OCI-LY3 (cell line): ENCODE measurements around the gene PAK4.

ENCODE experiments used
- H2AFZ ChIP-seq: fragments of 200-600, 300-600 bp; shearing (Covaris generic); 2 replicates; pipeline ENCODE4 v1.6.0; 2014; ENCODE audit warnings: antibody characterized with exemption, low read depth, low read length
- H3K27ac ChIP-seq: fragments of 200-600, 300-600 bp; sonication (generic); 2 replicates; pipeline ENCODE4 v1.5.1; 2014; ENCODE audit warnings: mild to moderate bottlenecking, low read length, moderate library complexity, mixed read lengths
- H3K27me3 ChIP-seq: fragments of 200-600, 300-600 bp; sonication (generic); 2 replicates; pipeline ENCODE4 v1.6.1; 2014; ENCODE audit warnings: low read depth, low read length, mixed read lengths
- H3K36me3 ChIP-seq: fragments of 200-600, 300-600 bp; sonication (generic); replicated peaks from 2 replicates; pipeline ENCODE3; 2014; ENCODE audit warnings: low read depth, low read length, mixed read lengths
- H3K4me1 ChIP-seq: fragments of 300-600, 200-600 bp; sonication (generic); 2 replicates; pipeline ENCODE4 v1.6.1; 2014; ENCODE audit warnings: low read length, mixed read lengths
- H3K4me2 ChIP-seq: fragments of 200-600, 300-600 bp; sonication (generic); 2 replicates; pipeline ENCODE4 v1.6.1; 2014; ENCODE audit warnings: low read length, mixed read lengths
- H3K4me3 ChIP-seq: fragments of 300-600, 200-600 bp; sonication (generic); 2 replicates; pipeline ENCODE4 v1.5.1; 2014; ENCODE audit warnings: antibody characterized with exemption, mild to moderate bottlenecking, low read length, moderate library complexity
- H3K79me2 ChIP-seq: fragments of 300-600, 200-600 bp; shearing (Covaris generic); 2 replicates; pipeline ENCODE4 v1.6.1; 2014; ENCODE audit warnings: mild to moderate bottlenecking, low read length, mixed read lengths
- H3K9ac ChIP-seq: fragments of 300-600, 200-600 bp; shearing (Covaris generic); 2 replicates; pipeline ENCODE4 v1.6.0; 2014; ENCODE audit warnings: mild to moderate bottlenecking, low read length, moderate library complexity
- H3K9me3 ChIP-seq: fragments of 200-600, 300-600 bp; shearing (Covaris generic); 2 replicates; pipeline ENCODE4 v1.6.1; 2014; ENCODE audit warnings: low read length, mixed read lengths; ENCODE audit not compliant: insufficient read depth
- H4K20me1 ChIP-seq: fragments of 200-600, 300-600 bp; sonication (generic); 2 replicates; pipeline ENCODE4 v1.6.1; 2016; ENCODE audit warnings: low read length, mixed read lengths; ENCODE audit not compliant: insufficient read depth
- CTCF ChIP-seq: fragments of 200-600, 300-600 bp; sonication (generic); IDR thresholded peaks from 2 replicates; pipeline ENCODE4 v1.5.1; 2014; ENCODE audit warnings: antibody characterized with exemption, low read length, low read depth
- EZH2phosphoT487 ChIP-seq: fragments of 200-600 bp; shearing (Covaris generic); IDR thresholded peaks from 2 replicates; pipeline ENCODE4 v1.6.1; 2018; ENCODE audit warnings: antibody characterized with exemption, mixed run types, low read depth

The PAK4 gene

GRCh38 chr19:39154100-39154628, 28.6 kb downstream of the PAK4 start:
- H3K4me1 ChIP-seq = no peaks in the 10 kb centered on the region
- H4K20me1 ChIP-seq = peaks cover 45% of the 10 kb centered on the region
- H3K9me3 ChIP-seq = no peaks in the 10 kb centered on the region
- no peak overlapping the region for H3K9ac ChIP-seq
- no peak overlapping the region for H3K4me3 ChIP-seq
- H2AFZ ChIP-seq = no peak overlapping the region
- no peaks in the 10 kb centered on the region; the same call in 1 of the 2 replicates for H3K79me2 ChIP-seq
- H3K27me3 ChIP-seq = no peaks in the 10 kb centered on the region
- H3K4me2 ChIP-seq = no peak overlapping the region
- H3K27ac ChIP-seq = no peak overlapping the region
- TF ChIP-seq CTCF (no peak), EZH2phosphoT487 (no peak)
- H3K36me3 ChIP-seq = peaks cover 1% of the 10 kb centered on the region

- Histone ChIP-seq H3K27me3 (no peaks in the 10 kb centered on the region), H3K36me3 (no peaks in the 10 kb centered on the region), H2AFZ (no peak overlapping the region), H3K4me3 (no peak overlapping the region), H3K4me2 (no peak overlapping the region), H3K9ac (no peak overlapping the region), H3K9me3 (no peaks in the 10 kb centered on the region), H3K79me2 (no peaks in the 10 kb centered on the region; the same call in 1 of the 2 replicates), H4K20me1 (peaks cover 45% of the 10 kb centered on the region), H3K4me1 (no peaks in the 10 kb centered on the region), H3K27ac (no peak overlapping the region)
- TF ChIP-seq CTCF = no peak
- no peak for TF ChIP-seq EZH2phosphoT487
Observed at GRCh38 chr19:39154629-39155100, 29.1 kb downstream of the PAK4 start.

GRCh38 chr19:39155114-39155700, 29.6 kb downstream of the PAK4 start:
- H2AFZ ChIP-seq = no peak overlapping the region
- no peaks in the 10 kb centered on the region for H3K27me3 ChIP-seq
- no peak overlapping the region for H3K9ac ChIP-seq
- H3K4me3 ChIP-seq = no peak overlapping the region
- peaks cover 45% of the 10 kb centered on the region for H4K20me1 ChIP-seq
- no peaks in the 10 kb centered on the region for H3K36me3 ChIP-seq
- no peak overlapping the region for H3K4me2 ChIP-seq
- H3K27ac ChIP-seq = no peak overlapping the region
- H3K4me1 ChIP-seq = no peaks in the 10 kb centered on the region
- H3K9me3 ChIP-seq = no peaks in the 10 kb centered on the region
- no peak for TF ChIP-seq EZH2phosphoT487
- no peak for TF ChIP-seq CTCF
- no peaks in the 10 kb centered on the region; the same call in 1 of the 2 replicates for H3K79me2 ChIP-seq

- Histone ChIP-seq H3K9me3 (no peaks in the 10 kb centered on the region), H3K36me3 (no peaks in the 10 kb centered on the region), H3K4me1 (no peaks in the 10 kb centered on the region), H3K4me3 (no peak overlapping the region), H3K4me2 (no peak overlapping the region), H3K27me3 (no peaks in the 10 kb centered on the region), H3K27ac (no peak overlapping the region), H3K79me2 (no peaks in the 10 kb centered on the region; the same call in 1 of the 2 replicates), H3K9ac (no peak overlapping the region), H4K20me1 (peaks cover 48% of the 10 kb centered on the region), H2AFZ (no peak overlapping the region)
- TF ChIP-seq EZH2phosphoT487 (no peak), CTCF (no peak)
Observed at GRCh38 chr19:39155741-39156140, 30.2 kb downstream of the PAK4 start.
